Measurements from ENCODE around the gene SHISA3.

The SHISA3 gene

GRCh38 chr4:42391981-42392380 lies 5.3 kb upstream of the SHISA3 start:
- DNase-seq (ENCODE audit: low spot score): no peak

GRCh38 chr4:42392436-42392835 lies 4.9 kb upstream of the SHISA3 start:
- no peak for DNase-seq (ENCODE audit: low spot score)

- no peak for DNase-seq (ENCODE audit: low spot score)
Measured at GRCh38 chr4:42395595-42395994, 1.7 kb upstream of the SHISA3 start.

GRCh38 chr4:42396361-42396751 lies 932 bp upstream of the SHISA3 start:
- DNase-seq (ENCODE audit: low spot score): no peak

DNA sequence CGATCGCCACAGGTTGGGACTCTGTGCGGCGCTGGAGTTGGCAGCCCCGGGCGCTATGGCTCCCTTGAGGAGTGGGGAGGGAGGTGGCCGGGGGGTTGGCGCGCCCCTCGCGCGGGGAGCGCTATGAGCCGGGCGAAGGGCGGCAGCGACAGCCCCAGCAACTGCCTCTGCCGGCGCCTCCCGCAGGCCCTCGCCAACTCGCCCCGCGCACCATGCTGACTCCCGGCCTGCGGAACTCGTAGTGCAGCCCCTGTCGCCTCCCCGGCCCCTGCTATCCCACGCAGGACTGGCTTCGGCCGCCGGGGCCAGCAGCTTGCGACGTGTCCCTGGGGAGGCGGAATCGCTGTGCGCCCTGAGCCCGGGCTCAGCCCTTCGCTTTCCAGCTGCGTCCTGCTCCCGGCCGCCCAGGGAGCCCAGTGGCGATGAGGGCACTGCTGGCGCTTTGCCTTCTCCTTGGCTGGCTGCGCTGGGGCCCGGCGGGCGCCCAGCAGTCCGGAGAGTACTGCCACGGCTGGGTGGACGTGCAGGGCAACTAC lies 415 bp downstream of the SHISA3 start:
- no peak for DNase-seq (ENCODE audit: low spot score)

GRCh38 chr4:42398171-42398870 lies 1.0 kb downstream of the SHISA3 start:
- no peak for DNase-seq (ENCODE audit: low spot score)

- DNase-seq (ENCODE audit: low spot score): no peak
Measured at GRCh38 chr4:42398871-42399331, 1.6 kb downstream of the SHISA3 start.

DNA sequence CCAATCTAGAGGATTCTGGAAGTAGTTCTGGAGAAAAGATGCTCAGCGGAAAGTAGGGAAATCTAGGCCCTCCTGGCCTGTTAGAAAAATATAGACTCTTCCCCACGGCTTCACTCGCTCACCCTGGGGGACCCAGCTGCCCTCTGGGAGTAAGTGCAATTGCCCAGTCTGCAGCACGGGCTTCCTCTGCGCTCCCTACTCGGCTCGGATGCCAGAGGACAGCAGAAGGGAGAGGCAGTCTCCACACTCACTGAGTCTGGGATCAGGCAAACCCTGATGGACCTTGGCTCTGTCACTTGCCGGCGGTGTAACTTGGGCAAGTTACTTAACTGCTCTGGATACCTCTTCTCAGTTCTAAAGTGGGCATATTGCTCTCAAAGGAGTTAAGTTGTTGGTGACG lies 2.1 kb downstream of the SHISA3 start:
- DNase-seq (ENCODE audit: low spot score): no peak

- no peak for DNase-seq (ENCODE audit: low spot score)
Measured at GRCh38 chr4:42401171-42401570, 3.9 kb downstream of the SHISA3 start.

- no peak for DNase-seq (ENCODE audit: low spot score)
Measured at GRCh38 chr4:42404001-42404400, 6.7 kb downstream of the SHISA3 start.

GRCh38 chr4:42410446-42410845 lies 13.2 kb downstream of the SHISA3 start:
- no peak for DNase-seq (ENCODE audit: low spot score)

DNA sequence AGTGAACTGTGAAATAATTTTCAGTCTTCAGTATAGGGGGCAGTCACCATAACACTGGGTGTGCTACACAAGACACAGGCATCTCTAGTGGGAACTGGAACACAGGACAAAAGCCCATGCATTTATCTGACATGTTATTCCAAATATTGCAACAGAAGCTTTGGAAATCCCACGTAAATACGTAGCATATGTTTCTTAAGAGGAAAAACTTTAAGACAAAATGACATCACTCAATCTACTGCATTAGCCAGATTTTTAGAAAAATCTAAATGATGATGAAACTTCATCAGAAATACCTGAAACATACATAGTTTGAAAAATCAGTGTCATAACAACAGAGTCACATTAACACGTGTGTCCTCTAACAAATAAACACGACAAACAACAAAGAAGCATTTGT lies 14.5 kb downstream of the SHISA3 start:
- no peak for DNase-seq (ENCODE audit: low spot score)

GRCh38 chr4:42412251-42412650 lies 15.0 kb downstream of the SHISA3 start:
- DNase-seq (ENCODE audit: low spot score): no peak

GRCh38 chr4:42415281-42415680 lies 18.0 kb downstream of the SHISA3 start:
- DNase-seq (ENCODE audit: low spot score): no peak

DNA sequence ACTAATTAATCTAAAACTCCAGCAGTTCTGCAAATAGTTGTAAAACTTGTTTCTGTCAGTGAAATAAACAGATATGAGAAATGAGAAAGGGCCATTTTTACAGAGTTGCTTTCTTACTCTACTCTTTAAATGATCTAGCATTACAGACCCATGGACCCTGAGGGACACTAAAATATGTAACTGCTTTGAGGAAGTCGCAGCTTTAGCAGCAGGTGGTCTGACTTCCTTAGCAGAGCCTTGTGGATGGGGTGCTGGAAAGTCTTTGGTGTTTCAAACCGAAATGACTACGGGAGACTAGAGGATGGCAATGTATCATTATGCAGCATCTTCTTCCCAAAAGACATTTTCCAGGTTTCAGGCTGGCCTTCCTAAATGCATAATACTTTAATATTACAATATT lies 18.7 kb downstream of the SHISA3 start:
- DNase-seq (ENCODE audit: low spot score): no peak

DNA sequence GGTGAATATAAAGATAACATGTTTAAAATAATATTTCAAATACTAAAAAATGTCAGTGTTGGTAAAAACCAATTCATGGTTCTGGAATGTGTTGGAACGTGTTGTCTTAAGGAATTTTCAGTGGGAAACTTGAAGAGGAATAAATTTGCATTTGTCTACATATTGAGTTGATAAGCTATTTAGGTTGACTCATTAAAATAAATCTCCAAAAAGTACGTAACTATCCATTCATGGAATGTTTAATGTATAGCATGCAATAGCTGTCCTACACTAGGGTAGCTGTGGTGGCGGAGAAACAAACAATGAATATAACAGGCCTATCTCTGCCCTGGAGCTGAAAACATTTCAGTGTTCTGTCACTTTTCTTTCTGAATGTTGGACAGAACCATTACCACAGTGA lies 20.3 kb downstream of the SHISA3 start:
- no peak for DNase-seq (ENCODE audit: low spot score)

DNA sequence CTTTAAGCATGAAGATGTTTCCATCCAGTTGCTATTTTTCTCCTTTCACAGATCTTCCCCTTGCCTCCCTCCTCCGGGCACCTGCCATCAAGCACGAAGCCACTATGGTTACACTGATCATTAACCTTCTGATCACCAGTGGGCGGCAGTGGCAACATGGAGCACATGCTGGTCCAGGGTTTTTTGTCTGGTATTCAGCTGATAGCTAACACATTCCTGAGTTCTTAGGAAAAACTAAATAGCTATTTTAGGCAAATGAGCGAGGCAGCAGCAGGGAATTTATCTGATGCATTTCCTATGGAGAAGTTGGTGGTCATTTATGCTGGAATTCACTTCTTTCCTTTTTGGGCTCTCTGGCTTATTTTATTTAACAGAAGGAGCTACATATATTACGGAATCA lies 22.9 kb downstream of the SHISA3 start:
- DNase-seq (ENCODE audit: low spot score): no peak

- DNase-seq (ENCODE audit: low spot score): no peak
Measured at GRCh38 chr4:42425146-42426065, 28.1 kb downstream of the SHISA3 start.

- no peak for DNase-seq (ENCODE audit: low spot score)
Measured at GRCh38 chr4:42428036-42428435, 30.7 kb downstream of the SHISA3 start.

DNA sequence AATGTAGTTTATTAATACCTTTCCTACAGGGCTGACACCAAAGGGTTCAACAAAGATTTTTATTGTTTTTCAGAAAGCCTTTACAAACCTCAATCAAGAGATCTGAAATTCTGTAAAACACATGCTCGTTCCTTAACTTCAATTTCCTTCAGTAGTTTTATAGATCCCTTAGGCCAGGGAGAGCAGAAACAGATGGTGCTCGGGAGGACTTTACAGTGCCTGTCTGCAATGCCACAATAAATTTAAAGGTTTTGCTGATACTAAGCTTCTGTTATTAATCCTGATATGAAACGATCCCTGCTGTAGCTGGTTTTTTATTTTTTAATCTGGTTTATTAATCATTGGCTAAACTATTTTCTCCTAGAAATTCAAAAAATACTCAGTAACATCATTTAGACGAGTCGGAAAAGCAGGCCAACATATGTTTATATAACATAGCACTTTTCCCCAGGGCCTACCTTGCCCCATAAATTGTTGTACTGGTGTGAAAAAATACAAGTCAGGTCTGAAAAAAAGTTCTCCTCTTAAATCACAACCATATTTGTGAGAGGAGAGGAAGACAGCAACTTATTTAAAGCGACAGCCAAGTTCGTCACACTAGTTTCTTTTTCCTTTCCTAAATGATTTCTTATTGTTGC lies 39.8 kb downstream of the SHISA3 start:
- DNase-seq (ENCODE audit: low spot score): no peak

GRCh38 chr4:42440083-42440482 lies 42.8 kb downstream of the SHISA3 start:
- DNase-seq (ENCODE audit: low spot score): no peak

- no peak for DNase-seq (ENCODE audit: low spot score)
Measured at GRCh38 chr4:42442601-42443000, 45.3 kb downstream of the SHISA3 start.

DNA sequence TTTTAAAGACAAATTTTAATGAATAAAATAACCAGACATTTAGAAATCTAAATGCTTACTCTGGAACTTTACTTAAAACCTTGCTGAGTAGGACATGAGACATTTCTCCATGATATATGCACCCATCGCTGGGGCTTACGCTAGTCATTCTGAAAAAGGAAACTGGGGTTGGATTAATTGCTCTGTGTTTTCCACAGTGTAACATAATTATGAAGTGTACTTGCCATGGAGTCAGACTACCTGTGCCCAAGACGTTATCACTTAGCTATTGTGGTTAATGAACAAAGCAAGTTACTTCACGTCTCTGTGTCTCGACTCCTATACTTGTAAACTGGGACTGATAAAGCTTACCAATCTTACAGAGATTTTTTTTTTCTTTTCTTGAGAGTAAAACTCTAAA lies 47.8 kb downstream of the SHISA3 start:
- no peak for DNase-seq (ENCODE audit: low spot score)

Data from HuH-7.5 (cell line).